ENCODE results near the gene TSNAXIP1.

GRCh38 chr16:67833030-67833414, 26.3 kb downstream of the TSNAXIP1 start:
- no peak for TF ChIP-seq POLR2A (IDR thresholded peaks at IDR 0.05)
- TF ChIP-seq, protein P1, sequence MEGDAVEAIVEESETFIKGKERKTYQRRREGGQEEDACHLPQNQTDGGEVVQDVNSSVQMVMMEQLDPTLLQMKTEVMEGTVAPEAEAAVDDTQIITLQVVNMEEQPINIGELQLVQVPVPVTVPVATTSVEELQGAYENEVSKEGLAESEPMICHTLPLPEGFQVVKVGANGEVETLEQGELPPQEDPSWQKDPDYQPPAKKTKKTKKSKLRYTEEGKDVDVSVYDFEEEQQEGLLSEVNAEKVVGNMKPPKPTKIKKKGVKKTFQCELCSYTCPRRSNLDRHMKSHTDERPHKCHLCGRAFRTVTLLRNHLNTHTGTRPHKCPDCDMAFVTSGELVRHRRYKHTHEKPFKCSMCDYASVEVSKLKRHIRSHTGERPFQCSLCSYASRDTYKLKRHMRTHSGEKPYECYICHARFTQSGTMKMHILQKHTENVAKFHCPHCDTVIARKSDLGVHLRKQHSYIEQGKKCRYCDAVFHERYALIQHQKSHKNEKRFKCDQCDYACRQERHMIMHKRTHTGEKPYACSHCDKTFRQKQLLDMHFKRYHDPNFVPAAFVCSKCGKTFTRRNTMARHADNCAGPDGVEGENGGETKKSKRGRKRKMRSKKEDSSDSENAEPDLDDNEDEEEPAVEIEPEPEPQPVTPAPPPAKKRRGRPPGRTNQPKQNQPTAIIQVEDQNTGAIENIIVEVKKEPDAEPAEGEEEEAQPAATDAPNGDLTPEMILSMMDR (IDR thresholded peaks at IDR 0.05), result no peak
